Brain microvascular endothelial cell (primary cell): ENCODE results near the gene JARID2.

Experiments used
- DNase-seq: peaks from one replicate; pipeline ENCODE4 v3.0.0-alpha.2; 2020
- H3K27ac ChIP-seq: fragments of 250-450 bp; sonication (Bioruptor Pico); 2 replicates; pipeline ENCODE4 v1.5.1; 2020; ENCODE audit warnings: mild to moderate bottlenecking, moderate library complexity
- H3K27me3 ChIP-seq: fragments of 250-450 bp; sonication (Bioruptor Pico); replicated peaks from 2 replicates; pipeline ENCODE4 v1.5.1; 2020; ENCODE audit warnings: mild to moderate bottlenecking
- H3K36me3 ChIP-seq: fragments of 250-450 bp; sonication (Bioruptor Pico); replicated peaks from 2 replicates; pipeline ENCODE4 v1.5.1; 2020; ENCODE audit warnings: mild to moderate bottlenecking
- H3K4me3 ChIP-seq: 2 replicates; pipeline ENCODE4 v1.5.1; 2011; ENCODE audit warnings: low read depth, mild to moderate bottlenecking, control low read depth, low read length, moderate library complexity
- in situ Hi-C: cut with HindIII; loops from 2 replicates; pipeline ENCODE4 v1.10.0; 2017; ENCODE audit warnings: low sequenced_read_pairs, low pct_ligation_motif_present
- TF ChIP-seq, protein P1 (sequence below): IDR thresholded peaks from 2 replicates; pipeline ENCODE4 v1.5.1; 2011; ENCODE audit warnings: low read depth, mild to moderate bottlenecking, moderate library complexity, low read length, control low read depth, inconsistent platforms; ENCODE audit errors: missing control alignments

Gene JARID2

DNA sequence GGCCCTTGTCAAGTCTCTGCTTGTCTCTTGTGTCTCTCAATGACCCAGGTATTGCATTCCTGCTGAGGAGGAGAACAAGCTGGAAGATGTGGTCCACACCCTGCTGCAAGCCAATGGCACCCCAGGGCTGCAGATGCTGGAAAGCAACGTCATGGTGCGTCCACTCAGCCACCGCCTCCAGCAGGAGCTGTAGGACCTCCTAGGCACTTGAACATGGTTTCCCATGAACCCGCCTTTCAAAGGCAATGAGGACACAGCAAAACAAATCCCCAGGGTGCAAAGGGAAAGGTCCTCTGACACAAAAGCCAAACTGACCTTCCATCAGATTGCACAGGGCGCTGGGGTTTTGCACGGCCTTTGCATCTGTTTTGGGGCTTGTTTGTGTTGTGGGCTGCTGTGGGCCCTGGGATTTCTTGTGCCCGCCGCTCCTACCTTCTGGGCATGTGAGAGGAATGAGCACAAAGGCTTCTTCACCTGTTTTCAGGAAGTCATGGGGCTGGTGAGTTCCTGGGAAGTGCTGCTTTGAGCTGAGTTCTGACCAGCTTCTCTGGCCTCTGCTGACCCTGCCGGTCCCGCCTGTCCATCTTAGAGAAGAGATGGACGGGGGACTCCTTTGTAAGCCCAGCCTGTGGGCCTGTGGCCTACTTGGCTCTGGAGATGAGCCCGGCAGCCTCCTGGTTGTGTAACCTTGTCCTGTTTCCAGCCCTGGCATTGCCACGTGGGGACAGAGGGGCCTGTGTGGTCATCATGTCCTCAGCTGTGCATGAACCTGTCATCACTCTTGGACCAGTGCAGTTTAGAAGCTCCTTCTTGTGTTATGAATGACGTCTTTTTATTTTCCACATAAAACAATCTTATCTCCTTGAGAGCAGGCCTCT is 265.6 kb downstream of the JARID2 start:
- Histone ChIP-seq H3K4me3 (no peak overlapping the region), H3K27ac (no peak overlapping the region), H3K27me3 (no peaks in the 10 kb centered on the region), H3K36me3 (peaks cover 25% of the 10 kb centered on the region)
- in situ Hi-C loops: no loop called here
- DNase-seq: no peak
- TF ChIP-seq, protein P1, sequence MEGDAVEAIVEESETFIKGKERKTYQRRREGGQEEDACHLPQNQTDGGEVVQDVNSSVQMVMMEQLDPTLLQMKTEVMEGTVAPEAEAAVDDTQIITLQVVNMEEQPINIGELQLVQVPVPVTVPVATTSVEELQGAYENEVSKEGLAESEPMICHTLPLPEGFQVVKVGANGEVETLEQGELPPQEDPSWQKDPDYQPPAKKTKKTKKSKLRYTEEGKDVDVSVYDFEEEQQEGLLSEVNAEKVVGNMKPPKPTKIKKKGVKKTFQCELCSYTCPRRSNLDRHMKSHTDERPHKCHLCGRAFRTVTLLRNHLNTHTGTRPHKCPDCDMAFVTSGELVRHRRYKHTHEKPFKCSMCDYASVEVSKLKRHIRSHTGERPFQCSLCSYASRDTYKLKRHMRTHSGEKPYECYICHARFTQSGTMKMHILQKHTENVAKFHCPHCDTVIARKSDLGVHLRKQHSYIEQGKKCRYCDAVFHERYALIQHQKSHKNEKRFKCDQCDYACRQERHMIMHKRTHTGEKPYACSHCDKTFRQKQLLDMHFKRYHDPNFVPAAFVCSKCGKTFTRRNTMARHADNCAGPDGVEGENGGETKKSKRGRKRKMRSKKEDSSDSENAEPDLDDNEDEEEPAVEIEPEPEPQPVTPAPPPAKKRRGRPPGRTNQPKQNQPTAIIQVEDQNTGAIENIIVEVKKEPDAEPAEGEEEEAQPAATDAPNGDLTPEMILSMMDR: no peak

DNA sequence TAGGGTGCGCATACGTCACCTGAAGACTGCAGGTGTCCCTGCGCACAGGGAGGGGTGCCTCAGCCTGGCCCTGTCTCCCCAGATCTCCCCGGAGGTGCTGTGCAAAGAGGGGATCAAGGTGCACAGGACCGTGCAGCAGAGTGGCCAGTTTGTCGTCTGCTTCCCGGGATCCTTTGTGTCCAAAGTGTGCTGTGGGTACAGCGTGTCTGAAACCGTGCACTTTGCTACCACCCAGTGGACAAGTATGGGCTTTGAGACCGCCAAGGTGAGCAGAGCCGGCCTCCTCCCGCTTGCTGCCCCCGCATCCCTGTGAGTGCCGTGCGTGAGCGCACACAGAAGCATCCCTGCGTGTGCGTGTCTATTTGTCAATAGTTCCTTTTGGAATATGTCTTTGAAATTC is 266.3 kb downstream of the JARID2 start:
- in situ Hi-C loops: no loop called here
- Histone ChIP-seq H3K4me3 (no peak overlapping the region), H3K27me3 (no peaks in the 10 kb centered on the region), H3K36me3 (peaks cover 25% of the 10 kb centered on the region), H3K27ac (no peak overlapping the region)
- TF ChIP-seq, protein P1: peak; percentile 44
- no peak for DNase-seq

DNA sequence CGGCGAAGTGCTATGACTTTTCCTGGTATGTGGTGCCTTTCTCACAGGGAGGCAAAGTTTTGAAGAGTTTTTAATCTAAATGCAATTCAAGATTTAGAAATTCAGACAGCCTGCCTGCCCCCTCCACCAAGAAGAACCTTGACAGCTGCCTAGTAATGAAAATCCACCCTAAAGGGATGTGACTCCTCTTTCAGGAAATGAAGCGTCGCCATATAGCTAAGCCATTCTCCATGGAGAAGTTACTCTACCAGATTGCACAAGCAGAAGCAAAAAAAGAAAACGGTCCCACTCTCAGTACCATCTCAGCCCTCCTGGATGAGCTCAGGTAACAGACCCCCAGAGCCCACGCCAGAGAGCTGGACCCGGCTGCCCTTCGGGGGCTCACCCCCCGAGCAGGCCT is 266.9 kb downstream of the JARID2 start:
- no peaks in the 10 kb centered on the region for H3K27me3 ChIP-seq
- peaks cover 30% of the 10 kb centered on the region for H3K36me3 ChIP-seq
- TF ChIP-seq, protein P1: no peak
- in situ Hi-C loops: no loop called here
- no peak for DNase-seq
- H3K4me3 ChIP-seq: no peak overlapping the region
- H3K27ac ChIP-seq: no peak overlapping the region

DNA sequence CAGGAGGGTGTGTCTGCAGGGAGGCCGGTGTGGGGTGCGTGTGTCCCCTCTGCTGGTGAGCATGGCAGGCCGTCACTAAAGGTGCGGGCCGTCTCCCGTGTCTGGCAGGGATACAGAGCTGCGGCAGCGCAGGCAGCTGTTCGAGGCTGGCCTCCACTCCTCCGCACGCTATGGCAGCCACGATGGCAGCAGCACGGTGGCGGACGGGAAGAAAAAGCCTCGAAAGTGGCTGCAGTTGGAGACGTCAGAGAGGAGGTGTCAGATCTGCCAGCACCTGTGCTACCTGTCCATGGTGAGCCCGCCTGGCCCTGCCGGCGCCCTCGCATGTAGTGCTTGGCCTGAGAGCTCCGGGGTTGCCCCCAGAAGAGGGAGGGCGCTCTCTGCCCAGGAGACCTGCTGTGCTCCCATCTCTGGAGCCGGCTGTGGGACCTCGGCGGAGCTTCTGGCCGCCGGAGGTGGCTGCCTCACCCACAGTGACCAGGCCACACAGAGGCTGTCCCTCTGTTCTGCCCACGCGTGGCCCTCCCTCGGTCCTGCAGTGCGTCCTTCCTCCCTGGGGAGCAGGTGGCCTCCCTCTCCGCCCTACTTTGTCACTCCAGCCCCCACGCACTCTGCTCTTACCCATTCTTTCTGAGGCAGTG is 267.4 kb downstream of the JARID2 start:
- no peak overlapping the region for H3K27ac ChIP-seq
- no peak overlapping the region for H3K4me3 ChIP-seq
- H3K36me3 ChIP-seq: peaks cover 31% of the 10 kb centered on the region
- TF ChIP-seq, protein P1: no peak
- no peaks in the 10 kb centered on the region for H3K27me3 ChIP-seq
- no peak for DNase-seq
- in situ Hi-C loops: no loop called here

DNA sequence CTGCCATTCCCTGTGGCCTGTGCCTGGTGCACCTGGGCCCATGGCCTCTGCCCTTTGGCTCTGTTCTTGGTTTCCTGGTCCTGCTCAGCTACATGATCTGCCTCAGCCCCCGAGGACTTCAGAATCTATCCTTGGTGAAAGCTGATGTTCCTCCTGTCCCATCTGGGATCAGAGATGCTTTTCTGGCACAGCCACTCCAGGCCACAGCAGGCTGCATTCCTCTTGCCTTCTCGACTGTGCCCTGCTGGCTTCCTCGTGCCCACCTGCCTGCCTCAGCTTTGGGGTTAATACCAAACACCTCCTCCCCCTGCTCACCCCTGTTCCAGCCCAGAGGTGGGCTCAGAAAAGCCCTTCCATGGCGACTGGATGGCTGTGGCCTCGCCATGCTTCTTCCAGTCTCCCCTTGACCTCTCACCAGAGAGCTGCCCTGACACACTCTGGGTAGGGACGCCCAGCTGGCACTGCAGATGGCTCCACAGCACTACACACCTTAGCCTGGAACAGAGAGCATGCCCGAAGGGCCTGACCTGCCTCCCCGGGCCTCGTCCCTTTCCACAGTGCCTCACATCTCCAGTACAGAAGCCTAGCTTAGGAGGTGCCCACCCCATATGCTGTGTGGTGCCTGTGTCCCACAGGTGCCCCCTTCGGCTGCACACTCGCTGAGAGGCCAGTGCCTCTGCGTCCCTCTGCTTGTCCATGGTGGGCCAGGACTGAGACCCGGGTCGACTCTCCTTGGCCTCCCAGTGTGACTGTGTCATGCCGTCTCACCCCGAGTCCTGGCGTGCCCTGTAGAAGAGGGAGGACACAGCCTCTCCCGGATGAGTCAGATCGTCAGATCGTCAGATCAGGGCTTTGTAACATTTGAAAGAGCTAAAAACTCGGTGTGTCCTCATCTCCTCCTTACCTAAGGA is 268.2 kb downstream of the JARID2 start:
- no peak overlapping the region for H3K4me3 ChIP-seq
- H3K27me3 ChIP-seq: no peaks in the 10 kb centered on the region
- DNase-seq: no peak
- in situ Hi-C loops: no loop called here
- no peak overlapping the region for H3K27ac ChIP-seq
- TF ChIP-seq, protein P1: no peak
- H3K36me3 ChIP-seq: peaks cover 31% of the 10 kb centered on the region
